GM12878 (cell line): ENCODE data around the gene ZNF428. TPM values are rescaled to one million over a fixed set of nuclear protein-coding genes. Genes with fewer than 3 reads are reported as not detected.

Experiments used
- ATAC-seq: fragments of 200-7000 bp; cut with Tn5 transposase; 3 replicates; pipeline ENCODE4 v1.9.1; 2020; ENCODE audit warnings: mild to moderate bottlenecking, moderate library complexity
- BruUV-seq: library from RNA; stranded (reverse); fragments of 400-500 nt; replicated peaks from 2 replicates; lab custom pipeline; 2021; lab: Mats Ljungman, UMichigan
- CTCF ChIA-PET: fragments of 300-600 bp; sonication (Branson Sonifier 250); formaldehyde crosslinking; extraction: SDS; loops from one replicate; lab custom pipeline; 2021; ENCODE audit warnings: inconsistent platforms; lab: Yijun Ruan, JAX
- POLR2A ChIA-PET: fragments of 350-600 bp; formaldehyde crosslinking; extraction: SDS; loops from one replicate; lab custom pipeline; 2021; ENCODE audit warnings: inconsistent platforms; lab: Charles Lee
- RAD21 ChIA-PET: fragments of 300-600 bp; sonication (Branson Sonifier 250); formaldehyde crosslinking; loops from one replicate; lab custom pipeline; 2023; ENCODE audit warnings: antibody characterized with exemption; ENCODE audit not compliant: unreplicated experiment; lab: Charles Lee
- SMC1A ChIA-PET: fragments of 300-600 bp; sonication (Branson Sonifier 250); formaldehyde crosslinking; loops from one replicate; lab custom pipeline; 2023; ENCODE audit not compliant: unreplicated experiment, uncharacterized antibody; lab: Charles Lee
- DNase-seq: peaks from one replicate; pipeline ENCODE4 v3.0.0-alpha.2; 2011; ENCODE audit warnings: low read depth, low spot score
- FAIRE-seq: peaks from 3 replicates; lab custom pipeline; 2011; peaks lifted over from hg19 to GRCh38; lab: Jason Lieb, UNC
- H2AFZ ChIP-seq: 2 replicates; pipeline ENCODE4 v1.6.0; 2011; ENCODE audit warnings: low read depth, low read length, control low read depth; ENCODE audit not compliant: control insufficient read depth
- H3K27ac ChIP-seq: 2 replicates; pipeline ENCODE4 v1.5.1; 2011; ENCODE audit warnings: control low read depth; ENCODE audit not compliant: control insufficient read depth, insufficient read depth
- H3K27me3 ChIP-seq, 2 experiments: replicated peaks in 1 of 2; 2 replicates each; pipeline versions ENCODE4 v1.6.0 to v1.6.1; 2011; ENCODE audit warnings: low read length in 1 of 2; ENCODE audit not compliant: control insufficient read depth in 2 of 2, insufficient read depth in 2 of 2
- H3K36me3 ChIP-seq, 2 experiments: 2 replicates each; pipeline ENCODE4 v1.5.1; 2011; ENCODE audit warnings: low read length in 1 of 2; ENCODE audit not compliant: control insufficient read depth in 2 of 2, insufficient read depth in 2 of 2
- H3K4me1 ChIP-seq: 2 replicates; pipeline ENCODE4 v1.6.1; 2011; ENCODE audit warnings: mild to moderate bottlenecking, low read length, moderate library complexity, mixed read lengths; ENCODE audit not compliant: control insufficient read depth, insufficient read depth
- H3K4me2 ChIP-seq: 2 replicates; pipeline ENCODE4 v1.6.0; 2011; ENCODE audit warnings: control low read depth; ENCODE audit not compliant: control insufficient read depth, insufficient read depth
- H3K4me3 ChIP-seq: fragments of 200-600 bp; sonication (generic); 2 replicates; pipeline ENCODE4 v1.5.1; 2016
- H3K79me2 ChIP-seq: 2 replicates; pipeline ENCODE4 v1.6.0; 2011; ENCODE audit warnings: low read length; ENCODE audit not compliant: control insufficient read depth, insufficient read depth
- H3K9ac ChIP-seq: 2 replicates; pipeline ENCODE4 v1.8.0; 2011; ENCODE audit warnings: low read length, control low read depth, mixed read lengths; ENCODE audit not compliant: control insufficient read depth, insufficient read depth
- H3K9me3 ChIP-seq: replicated peaks from 3 replicates; pipeline ENCODE4 v1.5.1; 2011; ENCODE audit warnings: mild to moderate bottlenecking, low read length; ENCODE audit not compliant: control insufficient read depth, insufficient read depth
- H4K20me1 ChIP-seq: 2 replicates; pipeline ENCODE4 v1.6.0; 2011; ENCODE audit not compliant: control insufficient read depth, insufficient read depth
- CBFB ChIP-seq: IDR thresholded peaks from 2 replicates; pipeline ENCODE4 v1.6.1; 2016; ENCODE audit warnings: antibody characterized with exemption, low read depth
- CEBPB ChIP-seq, 2 experiments: fragments of 150-350 bp in 1 of 2; IDR thresholded peaks; 2 replicates each; pipeline ENCODE4 v1.6.1; 2012 to 2014; ENCODE audit warnings: low read depth in 2 of 2, low read length in 2 of 2, borderline replicate concordance in 1 of 2, inconsistent platforms in 1 of 2
- EGR1 ChIP-seq, 2 experiments: IDR thresholded peaks; 1 replicate in 1 of 2; 2 replicates in 1 of 2; pipeline ENCODE4 v1.6.1; 2011 to 2012; ENCODE audit warnings: low read depth in 2 of 2, low read length in 2 of 2, borderline replicate concordance in 1 of 2, mild to moderate bottlenecking in 1 of 2, moderate library complexity in 1 of 2
- GABPA ChIP-seq: IDR thresholded peaks from 2 replicates; pipeline ENCODE4 v1.6.1; 2014; ENCODE audit warnings: antibody characterized with exemption, low read depth, mild to moderate bottlenecking, inconsistent platforms
- MEF2A ChIP-seq: IDR thresholded peaks from 2 replicates; pipeline ENCODE4 v1.6.1; 2011; ENCODE audit warnings: low read depth, mild to moderate bottlenecking, low read length, moderate library complexity; ENCODE audit not compliant: insufficient read depth
- MTA3 ChIP-seq: IDR thresholded peaks from 2 replicates; pipeline ENCODE4 v1.6.1; 2012; ENCODE audit warnings: low read length, inconsistent platforms, borderline replicate concordance
- PAX5 ChIP-seq: IDR thresholded peaks from 2 replicates; pipeline ENCODE4 v1.6.1; 2011; ENCODE audit warnings: low read depth, low read length, borderline replicate concordance
- SMAD1 ChIP-seq: fragments of 450-650 bp; IDR thresholded peaks from 2 replicates; pipeline ENCODE4 v1.6.1; 2018; ENCODE audit warnings: mild to moderate bottlenecking, low read depth; ENCODE audit not compliant: partially characterized antibody
- TCF3 ChIP-seq: IDR thresholded peaks from 2 replicates; pipeline ENCODE4 v1.6.1; 2012; ENCODE audit warnings: low read depth, mild to moderate bottlenecking, low read length, borderline replicate concordance; ENCODE audit not compliant: insufficient read depth
- ZNF217 ChIP-seq: fragments of 450-650 bp; IDR thresholded peaks from 2 replicates; pipeline ENCODE4 v1.6.1; 2017; ENCODE audit warnings: antibody characterized with exemption, mild to moderate bottlenecking
- WGBS: methylation state at CpG from one replicate; pipeline ENCODE4 v1.1.6; 2016; ENCODE audit warnings: low lambda C conversion rate; ENCODE audit not compliant: insufficient replicate concordance, insufficient coverage; ENCODE audit errors: missing lambda C conversion rate; 5-methylcytosine and 5-hydroxymethylcytosine counted together
- in situ Hi-C: fragments of 300-500 bp; cut with MboI; formaldehyde crosslinking; loops from 9 replicates; pipeline ENCODE4 v1.14.3; 2018; ENCODE audit warnings: mixed read lengths
- intact Hi-C: fragments of 100-400 bp; cut with micrococcal nuclease; formaldehyde crosslinking; loops from one replicate; pipeline ENCODE4 v1.14.2; 2022; ENCODE audit not compliant: unreplicated experiment
- polyA plus RNA-seq, 11 experiments: library from polyadenylated mRNA; depleted of rRNA in 4 of 11; unstranded in 6 of 11; stranded (reverse) in 5 of 11; fragments of >200 nt; fragmentation: Nextera tagmentation in 4 of 11; fragmentation: Illumina TruSeq in 1 of 11; extraction: Ambion mirVana in 4 of 11; extraction: Trizol in 1 of 11; gene quantifications; 1 replicate in 1 of 11; 2 replicates in 10 of 11; pipeline versions ENCODE4 v1.2.1 to v1.2.3, GENCODE V29; 2011 to 2016; ENCODE audit warnings: inconsistent platforms in 2 of 11, missing spikeins in 2 of 11, low read depth in 1 of 11
- total RNA-seq, 4 experiments: library from RNA; depleted of rRNA in 3 of 4; stranded (reverse); fragments of >200 nt in 3 of 4; fragmentation: Illumina TruSeq in 1 of 4; extraction: Trizol in 1 of 4; gene quantifications; 2 replicates each; pipeline versions ENCODE4 v1.2.1 to v1.2.3, GENCODE V29; 2013 to 2021
- TF ChIP-seq, protein P1 (sequence below): IDR thresholded peaks from 2 replicates; pipeline ENCODE4 v1.6.1; 2011; ENCODE audit warnings: low read depth, mild to moderate bottlenecking, low read length, moderate library complexity, borderline replicate concordance; ENCODE audit errors: extremely low read depth
- TF ChIP-seq, protein P2 (sequence below): fragments of 450-650 bp; IDR thresholded peaks from 2 replicates; pipeline ENCODE4 v1.6.1; 2016; ENCODE audit warnings: mild to moderate bottlenecking, moderate library complexity, borderline replicate concordance
- TF ChIP-seq, protein P3 (sequence below): fragments of 450-650 bp; conservative IDR thresholded peaks from 2 replicates; pipeline ENCODE4 v1.6.1; 2017; ENCODE audit warnings: mild to moderate bottlenecking, moderate library complexity
- TF ChIP-seq, protein P4 (sequence below): IDR thresholded peaks from 2 replicates; pipeline ENCODE4 v1.6.1; 2012; ENCODE audit warnings: low read depth, low read length, improper control_type of control experiment

Gene ZNF428
- total and polyA plus RNA-seq, 10 of the 15 experiments (the other 5 are each of a cell fraction or from before 2014, with no cell fraction given): 0.27 to 57.8 (median 20.4) TPM

DNA sequence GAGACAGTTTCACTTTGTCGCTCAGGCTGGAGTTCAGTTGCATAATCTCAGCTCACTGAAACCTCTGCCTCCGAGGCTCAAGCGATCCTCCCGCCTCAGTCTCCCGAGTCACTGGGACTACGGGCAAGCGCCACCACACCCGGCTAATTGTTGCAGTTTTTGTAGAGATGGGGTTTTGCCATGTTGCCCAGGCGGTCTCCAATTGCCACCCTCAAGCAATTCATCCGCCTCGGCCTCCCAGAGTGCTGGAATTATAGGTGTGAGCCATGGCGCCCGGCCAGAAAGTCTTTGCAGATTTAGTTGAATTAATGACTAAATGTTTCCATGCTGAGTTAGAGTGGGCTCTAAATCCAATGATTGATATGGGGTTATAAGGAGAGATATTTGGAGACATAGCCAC, 24.8 kb upstream of the ZNF428 start (continued):
- TF ChIP-seq TCF3: no peak
- TF ChIP-seq PAX5: no peak

DNA sequence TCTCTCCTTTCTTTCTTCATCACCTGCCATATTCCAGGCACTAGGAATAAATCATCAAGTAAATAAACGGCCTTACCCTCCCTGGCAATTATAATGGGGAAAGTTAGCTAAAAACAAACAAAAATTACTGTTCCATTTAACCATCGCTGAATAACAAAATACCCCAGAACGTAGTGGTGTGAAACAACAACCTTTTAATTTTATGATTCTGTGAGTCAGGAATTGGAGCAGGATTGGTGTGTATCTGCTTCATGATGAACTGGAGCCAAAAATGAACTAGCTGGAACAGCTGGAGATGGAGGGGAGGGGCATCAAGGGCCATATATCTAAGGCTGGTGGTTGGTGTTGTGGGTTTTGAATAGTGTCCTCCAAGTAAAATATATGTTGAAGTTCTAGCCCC, 23.9 kb upstream of the ZNF428 start:
- Histone ChIP-seq H3K9ac (no peak overlapping the region), H3K36me3 (no peaks in the 10 kb centered on the region), H3K4me1 (peaks cover 5% of the 10 kb centered on the region), H3K27ac (no peak overlapping the region), H3K79me2 (no peaks in the 10 kb centered on the region), H3K4me3 (no peak overlapping the region), H3K4me2 (no peak overlapping the region), H3K9me3 (no peaks in the 10 kb centered on the region; the same call in 1 of the 3 replicates), H3K27me3 (peaks cover 9 to 16% of the 10 kb centered on the region in 2 experiments), H2AFZ (no peak overlapping the region), H4K20me1 (no peaks in the 10 kb centered on the region)
- ChIA-PET CTCF (no interaction called here), SMC1A (interaction anchor here (1.5 kb wide), 1 partner anchor 88 kb away, joined by 3 read pairs; no protein-coding TSS in a partner anchor), POLR2A (no interaction called here), RAD21 (no interaction called here)
- 48% methylated on average over 3 of the region's 3 CpGs for WGBS
- FAIRE-seq (no peak), ATAC-seq (no peak), DNase-seq (no peak)
- BruUV-seq: no TSS peak
- in situ Hi-C loops: no loop called here
- intact Hi-C loops: no loop called here
- TF ChIP-seq, protein P1, sequence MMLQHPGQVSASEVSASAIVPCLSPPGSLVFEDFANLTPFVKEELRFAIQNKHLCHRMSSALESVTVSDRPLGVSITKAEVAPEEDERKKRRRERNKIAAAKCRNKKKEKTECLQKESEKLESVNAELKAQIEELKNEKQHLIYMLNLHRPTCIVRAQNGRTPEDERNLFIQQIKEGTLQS: no peak
- no peak for TF ChIP-seq SMAD1
- TF ChIP-seq, protein P2, sequence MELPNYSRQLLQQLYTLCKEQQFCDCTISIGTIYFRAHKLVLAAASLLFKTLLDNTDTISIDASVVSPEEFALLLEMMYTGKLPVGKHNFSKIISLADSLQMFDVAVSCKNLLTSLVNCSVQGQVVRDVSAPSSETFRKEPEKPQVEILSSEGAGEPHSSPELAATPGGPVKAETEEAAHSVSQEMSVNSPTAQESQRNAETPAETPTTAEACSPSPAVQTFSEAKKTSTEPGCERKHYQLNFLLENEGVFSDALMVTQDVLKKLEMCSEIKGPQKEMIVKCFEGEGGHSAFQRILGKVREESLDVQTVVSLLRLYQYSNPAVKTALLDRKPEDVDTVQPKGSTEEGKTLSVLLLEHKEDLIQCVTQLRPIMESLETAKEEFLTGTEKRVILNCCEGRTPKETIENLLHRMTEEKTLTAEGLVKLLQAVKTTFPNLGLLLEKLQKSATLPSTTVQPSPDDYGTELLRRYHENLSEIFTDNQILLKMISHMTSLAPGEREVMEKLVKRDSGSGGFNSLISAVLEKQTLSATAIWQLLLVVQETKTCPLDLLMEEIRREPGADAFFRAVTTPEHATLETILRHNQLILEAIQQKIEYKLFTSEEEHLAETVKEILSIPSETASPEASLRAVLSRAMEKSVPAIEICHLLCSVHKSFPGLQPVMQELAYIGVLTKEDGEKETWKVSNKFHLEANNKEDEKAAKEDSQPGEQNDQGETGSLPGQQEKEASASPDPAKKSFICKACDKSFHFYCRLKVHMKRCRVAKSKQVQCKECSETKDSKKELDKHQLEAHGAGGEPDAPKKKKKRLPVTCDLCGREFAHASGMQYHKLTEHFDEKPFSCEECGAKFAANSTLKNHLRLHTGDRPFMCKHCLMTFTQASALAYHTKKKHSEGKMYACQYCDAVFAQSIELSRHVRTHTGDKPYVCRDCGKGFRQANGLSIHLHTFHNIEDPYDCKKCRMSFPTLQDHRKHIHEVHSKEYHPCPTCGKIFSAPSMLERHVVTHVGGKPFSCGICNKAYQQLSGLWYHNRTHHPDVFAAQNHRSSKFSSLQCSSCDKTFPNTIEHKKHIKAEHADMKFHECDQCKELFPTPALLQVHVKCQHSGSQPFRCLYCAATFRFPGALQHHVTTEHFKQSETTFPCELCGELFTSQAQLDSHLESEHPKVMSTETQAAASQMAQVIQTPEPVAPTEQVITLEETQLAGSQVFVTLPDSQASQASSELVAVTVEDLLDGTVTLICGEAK: no peak
- TF ChIP-seq MTA3: no peak
- TF ChIP-seq GABPA: no peak
- no peak for TF ChIP-seq ZNF217
- TF ChIP-seq, protein P3, sequence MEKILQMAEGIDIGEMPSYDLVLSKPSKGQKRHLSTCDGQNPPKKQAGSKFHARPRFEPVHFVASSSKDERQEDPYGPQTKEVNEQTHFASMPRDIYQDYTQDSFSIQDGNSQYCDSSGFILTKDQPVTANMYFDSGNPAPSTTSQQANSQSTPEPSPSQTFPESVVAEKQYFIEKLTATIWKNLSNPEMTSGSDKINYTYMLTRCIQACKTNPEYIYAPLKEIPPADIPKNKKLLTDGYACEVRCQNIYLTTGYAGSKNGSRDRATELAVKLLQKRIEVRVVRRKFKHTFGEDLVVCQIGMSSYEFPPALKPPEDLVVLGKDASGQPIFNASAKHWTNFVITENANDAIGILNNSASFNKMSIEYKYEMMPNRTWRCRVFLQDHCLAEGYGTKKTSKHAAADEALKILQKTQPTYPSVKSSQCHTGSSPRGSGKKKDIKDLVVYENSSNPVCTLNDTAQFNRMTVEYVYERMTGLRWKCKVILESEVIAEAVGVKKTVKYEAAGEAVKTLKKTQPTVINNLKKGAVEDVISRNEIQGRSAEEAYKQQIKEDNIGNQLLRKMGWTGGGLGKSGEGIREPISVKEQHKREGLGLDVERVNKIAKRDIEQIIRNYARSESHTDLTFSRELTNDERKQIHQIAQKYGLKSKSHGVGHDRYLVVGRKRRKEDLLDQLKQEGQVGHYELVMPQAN: no peak
- TF ChIP-seq EGR1 (IDR thresholded peaks at IDR 0.05; ENCODE audit: borderline replicate concordance in 1 of 2, low read depth in 2 of 2, low read length in 2 of 2): no peak
- TF ChIP-seq MEF2A: no peak
- no peak for TF ChIP-seq CEBPB (IDR thresholded peaks at IDR 0.05; ENCODE audit: borderline replicate concordance in 1 of 2, low read depth in 2 of 2, low read length in 2 of 2)
- TF ChIP-seq CBFB: no peak
- TF ChIP-seq, protein P4, sequence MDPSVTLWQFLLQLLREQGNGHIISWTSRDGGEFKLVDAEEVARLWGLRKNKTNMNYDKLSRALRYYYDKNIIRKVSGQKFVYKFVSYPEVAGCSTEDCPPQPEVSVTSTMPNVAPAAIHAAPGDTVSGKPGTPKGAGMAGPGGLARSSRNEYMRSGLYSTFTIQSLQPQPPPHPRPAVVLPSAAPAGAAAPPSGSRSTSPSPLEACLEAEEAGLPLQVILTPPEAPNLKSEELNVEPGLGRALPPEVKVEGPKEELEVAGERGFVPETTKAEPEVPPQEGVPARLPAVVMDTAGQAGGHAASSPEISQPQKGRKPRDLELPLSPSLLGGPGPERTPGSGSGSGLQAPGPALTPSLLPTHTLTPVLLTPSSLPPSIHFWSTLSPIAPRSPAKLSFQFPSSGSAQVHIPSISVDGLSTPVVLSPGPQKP: no peak
